GM21447 (cell line): ENCODE results near the gene CNDP1.
A peak's percentile ranks its signal among the peaks of the same experiment; 100 is the strongest.
"Not testable (repeated sequence)": the region's sequence is repeated elsewhere in the genome, so short reads cannot be mapped to it uniquely, and the experiment has no call there.

Experiments
- ATAC-seq: cut with Tn5 transposase; IDR thresholded peaks from one replicate; pipeline ENCODE4 v1.9.1; 2021; ENCODE audit not compliant: unreplicated experiment

Gene CNDP1

DNA sequence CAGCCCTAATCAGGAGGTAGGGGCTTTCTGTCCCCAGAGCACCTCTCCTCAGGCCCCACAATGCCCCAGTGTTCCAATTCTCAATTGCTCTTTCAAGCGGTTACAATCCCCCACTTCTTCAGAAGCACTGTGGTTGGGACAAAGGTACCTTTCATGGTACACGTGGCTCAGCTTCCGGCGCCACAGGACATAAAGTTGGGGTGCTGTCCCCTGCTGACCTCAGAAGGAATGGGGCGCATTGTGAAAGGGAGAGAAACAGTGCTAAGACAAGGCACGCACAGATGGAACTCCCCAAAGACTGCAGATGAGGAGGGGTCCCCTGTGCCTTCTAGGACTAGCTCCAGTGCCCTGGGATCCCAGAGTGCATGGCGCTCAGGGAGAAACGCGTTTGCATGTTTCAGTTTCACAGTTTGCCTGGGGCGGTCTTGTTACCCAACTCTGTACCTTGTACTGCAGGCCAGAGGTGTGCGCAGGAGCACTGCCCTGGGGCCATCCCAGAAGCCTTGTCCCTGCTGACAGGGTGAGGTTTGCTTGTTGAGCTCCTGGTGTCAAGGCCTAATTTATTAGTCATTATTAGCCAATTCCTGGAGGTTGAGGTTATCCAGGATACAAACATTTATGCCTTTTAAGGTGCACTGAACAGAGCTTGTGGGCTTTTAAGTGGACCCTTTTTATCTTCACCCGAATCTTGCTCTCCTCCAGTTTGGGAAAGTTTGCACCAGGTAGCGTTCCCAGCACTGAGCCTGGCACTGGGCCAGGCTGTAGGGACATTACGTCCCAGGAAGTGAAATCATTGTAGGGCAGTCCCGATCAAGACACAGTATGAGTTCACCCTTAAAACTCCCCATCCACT is 7.6 kb downstream of the CNDP1 start:
- no peak for ATAC-seq

DNA sequence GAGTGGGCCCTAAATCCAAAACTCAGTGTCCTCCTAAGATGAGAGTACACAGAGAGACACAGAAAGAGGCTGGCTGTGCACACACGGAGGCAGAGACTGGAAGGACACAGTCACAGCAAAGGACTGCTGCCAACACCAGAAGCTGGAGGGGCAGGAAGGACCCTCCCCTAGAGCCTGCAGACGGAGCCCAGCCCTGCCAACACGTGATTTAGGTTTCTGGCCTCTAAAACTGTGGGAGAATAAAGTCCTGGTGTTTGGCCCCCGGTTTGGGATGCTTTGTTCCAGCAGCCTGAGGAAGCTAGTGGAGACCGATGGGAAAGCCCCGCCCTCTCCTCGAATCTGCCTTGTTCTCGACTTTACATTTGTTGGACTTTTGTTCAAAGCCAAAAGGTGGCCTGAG is 10.6 kb downstream of the CNDP1 start:
- no peak for ATAC-seq

GRCh38 chr18:74546007-74546406 is 11.7 kb downstream of the CNDP1 start:
- no peak for ATAC-seq

DNA sequence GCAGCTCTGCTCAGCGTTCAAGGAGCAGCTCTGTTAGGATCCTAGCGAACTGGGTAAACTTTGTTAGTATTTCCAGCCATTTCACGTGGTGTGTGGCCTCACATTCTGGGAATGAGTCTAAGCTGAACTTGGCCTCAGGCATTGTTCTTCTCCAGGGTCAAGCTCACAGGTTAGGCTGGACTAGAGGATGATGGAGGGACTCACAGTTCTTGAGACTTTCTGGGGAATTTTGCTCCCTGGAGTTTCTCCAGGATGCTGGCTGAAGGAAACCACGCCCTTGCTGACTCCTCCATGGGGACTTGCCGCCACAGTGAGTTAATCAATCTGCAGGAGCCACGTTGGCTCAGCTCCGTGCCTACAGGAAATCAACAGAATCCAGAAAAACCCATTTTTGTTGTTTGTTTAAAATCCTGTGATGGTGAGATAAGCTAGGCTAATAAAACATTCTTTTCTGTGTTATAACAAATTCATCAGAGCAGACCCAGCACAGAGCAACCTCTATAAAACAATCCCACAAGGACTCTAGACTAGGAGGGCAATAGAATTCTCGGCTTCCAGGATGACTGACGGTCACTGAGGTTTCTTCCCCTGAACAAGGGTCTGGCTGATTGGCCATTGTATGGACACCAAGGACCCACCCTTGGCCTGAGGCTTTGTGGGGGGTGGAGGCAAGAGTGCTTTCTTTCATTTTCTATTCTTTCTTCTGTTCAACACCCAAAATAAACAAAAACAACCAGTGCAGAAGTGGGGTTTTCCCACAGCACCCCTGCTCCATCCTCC is 12.6 kb downstream of the CNDP1 start:
- no peak for ATAC-seq

- ATAC-seq: no peak
These were observed 13.6 kb downstream of the CNDP1 start for GRCh38 chr18:74547860-74548259.

DNA sequence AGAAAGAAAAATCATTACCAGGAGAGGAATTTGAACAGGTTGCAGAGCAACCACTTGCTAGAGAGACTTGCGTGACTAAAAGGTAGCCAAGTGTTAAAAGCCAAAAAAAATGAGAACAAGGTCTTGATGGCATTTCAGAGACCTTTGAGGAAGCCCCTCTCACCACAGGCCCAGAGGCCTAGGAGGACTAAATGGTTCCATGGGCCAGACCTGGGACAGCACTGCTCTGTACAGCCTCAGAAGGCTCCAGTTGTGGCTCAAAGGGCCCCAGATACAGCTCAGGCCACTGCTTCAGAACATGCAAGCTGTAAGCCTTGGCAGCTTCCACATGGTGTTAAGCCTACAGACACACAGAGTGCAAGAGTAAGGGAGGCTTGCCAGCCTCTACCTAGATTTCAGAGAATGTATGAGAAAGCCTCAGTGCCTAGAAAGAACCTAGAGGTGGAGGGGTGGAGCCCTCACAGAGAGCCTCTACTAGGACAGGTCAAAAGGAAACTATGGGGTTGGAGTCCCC is 15.3 kb downstream of the CNDP1 start:
- ATAC-seq: no peak

DNA sequence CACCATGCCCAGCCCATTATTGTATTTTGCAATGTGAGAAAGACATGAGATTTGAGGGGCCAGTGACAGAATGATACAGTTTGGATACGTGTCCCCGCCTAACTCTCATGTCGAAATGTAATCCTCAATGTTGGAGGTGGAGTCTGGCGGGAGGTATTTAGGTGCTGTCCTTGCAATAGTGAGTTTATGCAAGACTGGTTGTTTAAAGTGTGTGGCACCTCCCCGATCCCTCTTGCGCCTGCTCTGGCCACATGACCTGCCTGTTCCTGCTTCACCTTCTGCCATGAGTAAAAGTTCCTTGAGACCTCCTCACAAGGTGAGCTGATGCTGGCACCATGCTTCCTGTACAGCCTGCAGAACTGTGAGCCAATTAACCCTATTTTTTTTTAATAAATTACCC is 16.6 kb downstream of the CNDP1 start:
- ATAC-seq: no peak

- no peak for ATAC-seq
These were observed 17.2 kb downstream of the CNDP1 start for GRCh38 chr18:74551452-74551851.

GRCh38 chr18:74551936-74552555 is 17.7 kb downstream of the CNDP1 start:
- ATAC-seq: peak; percentile 98

DNA sequence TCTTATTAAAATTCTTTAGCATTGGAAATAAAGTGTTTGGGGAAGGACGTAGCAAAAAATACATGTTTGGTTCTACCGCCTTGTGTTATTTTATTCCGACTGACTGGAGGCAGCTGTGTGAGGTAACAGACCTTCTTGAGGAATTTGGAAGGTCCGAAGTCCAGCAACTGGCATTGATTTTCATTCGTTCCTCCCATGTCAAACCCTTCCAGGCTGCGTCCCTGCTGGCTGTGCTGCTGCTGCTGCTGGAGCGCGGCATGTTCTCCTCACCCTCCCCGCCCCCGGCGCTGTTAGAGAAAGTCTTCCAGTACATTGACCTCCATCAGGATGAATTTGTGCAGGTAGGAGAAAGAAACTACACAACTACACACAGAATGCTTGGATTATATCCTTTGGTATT is 21.8 kb downstream of the CNDP1 start:
- no peak for ATAC-seq

GRCh38 chr18:74558096-74558495 is 23.8 kb downstream of the CNDP1 start:
- ATAC-seq: no peak

DNA sequence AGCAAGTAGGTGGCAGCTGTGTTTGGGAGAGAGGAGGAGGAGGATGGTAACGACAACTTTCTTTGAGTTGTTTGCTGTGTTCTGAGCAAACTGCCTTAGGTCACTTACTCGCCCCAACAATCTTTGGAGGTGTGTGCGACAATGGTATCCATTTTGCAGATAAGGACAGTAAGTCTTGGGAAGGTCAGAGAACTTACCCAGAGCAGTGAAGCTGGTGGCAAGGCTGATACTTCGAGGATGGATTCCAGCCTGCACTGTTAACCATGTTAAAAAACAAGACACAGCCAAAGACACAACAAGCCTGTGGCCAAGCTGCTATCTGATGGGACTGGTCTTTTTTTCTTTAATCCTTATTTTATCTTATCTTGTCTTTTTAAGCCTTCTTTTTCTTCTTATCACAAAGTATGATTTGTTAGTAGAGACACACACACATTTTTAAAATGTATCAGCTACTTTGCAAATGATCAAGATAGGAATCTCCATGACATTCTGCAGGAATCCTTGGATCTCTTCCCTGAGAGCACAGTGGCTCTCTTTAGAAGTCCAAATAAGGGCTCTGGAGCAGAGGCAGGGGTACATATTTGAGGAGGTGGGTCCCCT is 27.9 kb downstream of the CNDP1 start:
- no peak for ATAC-seq

- ATAC-seq: no peak
These were observed 28.5 kb downstream of the CNDP1 start for GRCh38 chr18:74562775-74563174.

DNA sequence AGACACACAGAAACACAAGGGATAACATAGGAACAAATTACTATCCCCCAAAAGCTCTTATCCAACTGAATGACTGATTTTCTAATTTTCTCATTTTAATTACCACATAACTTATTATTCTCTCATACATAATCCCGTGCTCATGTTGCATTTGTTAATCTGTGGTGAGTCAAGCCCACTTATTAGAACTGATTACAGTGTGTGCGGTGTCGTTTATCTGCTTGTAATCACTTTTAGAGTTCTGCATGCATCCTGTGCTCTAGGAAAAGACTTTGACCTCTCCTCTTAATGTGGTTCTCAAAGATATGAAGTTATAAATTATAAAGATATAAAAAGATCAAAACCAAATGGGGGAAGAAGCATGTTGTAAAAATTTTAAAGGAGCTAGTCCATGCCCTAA is 29.7 kb downstream of the CNDP1 start:
- no peak for ATAC-seq

- ATAC-seq: not testable (repeated sequence)
These were observed 30.9 kb downstream of the CNDP1 start for GRCh38 chr18:74565164-74565563.

- ATAC-seq: not testable (repeated sequence)
These were observed 31.7 kb downstream of the CNDP1 start for GRCh38 chr18:74565993-74566392.

DNA sequence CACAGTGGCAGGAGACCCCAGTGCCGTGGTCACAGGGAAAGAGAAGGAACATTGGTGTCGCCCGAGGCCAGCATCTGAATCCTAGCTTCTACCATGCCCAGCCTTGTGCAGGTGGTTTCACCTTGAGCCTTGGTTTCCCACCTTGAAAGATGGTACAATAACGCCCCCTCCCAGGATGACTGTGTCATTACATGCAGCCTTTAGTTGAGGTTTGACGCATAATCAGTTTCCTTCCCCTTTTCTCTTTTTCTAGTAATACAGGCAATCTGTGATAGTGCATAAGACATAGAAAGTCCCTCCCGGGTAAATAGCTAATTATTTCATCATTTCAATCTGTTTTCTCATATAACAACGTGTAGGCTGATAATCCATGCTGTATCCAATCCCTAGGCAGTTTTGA is 33.5 kb downstream of the CNDP1 start:
- ATAC-seq: no peak

DNA sequence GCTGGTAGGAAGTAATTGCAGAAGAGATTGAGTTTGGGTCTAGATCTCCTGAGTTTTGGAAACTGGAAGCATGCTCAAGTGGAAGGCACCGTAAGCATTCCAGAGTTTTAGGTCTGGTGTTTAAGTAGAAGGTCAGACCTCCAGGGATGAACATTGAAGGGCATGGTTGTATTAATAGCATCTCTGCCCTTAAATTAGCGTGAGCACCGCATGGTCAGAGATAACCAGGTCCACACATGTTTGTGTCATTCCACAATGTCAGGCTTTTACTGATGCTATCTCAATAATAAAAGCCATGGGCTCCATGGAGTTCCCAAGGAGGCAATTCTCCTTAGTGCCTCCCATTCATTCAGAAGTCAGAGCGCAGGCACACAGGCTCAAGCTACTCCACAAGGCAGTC is 35.1 kb downstream of the CNDP1 start:
- no peak for ATAC-seq

GRCh38 chr18:74570266-74570665 is 36.0 kb downstream of the CNDP1 start:
- no peak for ATAC-seq

GRCh38 chr18:74571895-74572680 is 37.8 kb downstream of the CNDP1 start:
- no peak for ATAC-seq
